GM18868 (cell line): ENCODE results near the gene TSPAN11.

Source experiments
- ATAC-seq: cut with Tn5 transposase; IDR thresholded peaks from one replicate; pipeline ENCODE4 v1.9.1; 2021; ENCODE audit warnings: mild to moderate bottlenecking, moderate library complexity; ENCODE audit not compliant: unreplicated experiment

TSPAN11 gene

DNA sequence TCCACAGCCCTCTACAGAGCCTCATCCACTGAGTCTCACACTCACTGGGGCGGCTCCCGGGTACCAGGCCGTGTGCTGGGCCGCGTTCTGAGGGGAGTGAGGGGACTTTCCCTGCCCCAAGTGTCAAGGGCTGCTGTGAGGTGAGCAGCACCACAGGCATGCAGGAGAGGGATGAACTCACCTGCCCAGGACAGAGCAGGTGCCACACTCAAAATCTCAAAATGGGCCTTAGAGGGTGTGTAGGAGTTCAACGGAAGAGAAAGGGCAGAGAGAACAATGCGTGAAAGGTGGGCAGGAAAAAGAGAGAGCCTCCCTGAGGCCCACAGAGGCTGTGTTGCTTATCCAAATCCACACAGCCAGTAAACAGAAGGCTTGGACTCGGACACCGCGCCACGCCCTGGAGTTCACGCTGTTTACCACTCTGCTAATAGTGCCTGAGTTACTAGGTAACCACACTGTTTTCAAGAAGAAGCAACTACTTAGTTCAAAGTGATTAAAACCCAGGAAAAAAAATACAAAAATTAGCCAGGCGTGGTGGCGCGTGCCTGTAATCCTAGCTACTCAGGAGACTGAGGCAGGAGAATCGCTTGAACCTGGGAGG is 32.7 kb downstream of the TSPAN11 start:
- ATAC-seq: no peak

DNA sequence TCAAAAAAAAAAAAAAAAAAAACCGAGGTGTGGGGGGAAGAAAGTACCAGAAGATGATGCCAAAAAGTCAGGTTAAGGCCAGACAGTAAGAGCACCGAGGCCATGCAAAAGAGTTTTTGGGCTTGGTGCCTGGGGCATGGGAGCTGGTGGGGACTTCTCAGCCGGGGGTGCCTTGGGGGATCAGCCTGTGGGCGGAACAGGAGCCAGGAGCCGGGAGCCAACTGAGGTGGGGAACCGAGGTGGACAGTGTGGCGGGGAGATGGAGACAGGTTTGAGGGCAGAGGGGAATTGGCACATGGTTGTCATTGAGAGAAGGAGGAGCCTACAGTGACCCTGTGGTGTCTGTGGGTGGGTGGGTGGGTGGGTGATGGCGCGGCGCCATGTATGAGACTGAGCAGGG is 33.2 kb downstream of the TSPAN11 start:
- ATAC-seq: no peak

GRCh38 chr12:30961030-30961429 is 34.5 kb downstream of the TSPAN11 start:
- no peak for ATAC-seq

DNA sequence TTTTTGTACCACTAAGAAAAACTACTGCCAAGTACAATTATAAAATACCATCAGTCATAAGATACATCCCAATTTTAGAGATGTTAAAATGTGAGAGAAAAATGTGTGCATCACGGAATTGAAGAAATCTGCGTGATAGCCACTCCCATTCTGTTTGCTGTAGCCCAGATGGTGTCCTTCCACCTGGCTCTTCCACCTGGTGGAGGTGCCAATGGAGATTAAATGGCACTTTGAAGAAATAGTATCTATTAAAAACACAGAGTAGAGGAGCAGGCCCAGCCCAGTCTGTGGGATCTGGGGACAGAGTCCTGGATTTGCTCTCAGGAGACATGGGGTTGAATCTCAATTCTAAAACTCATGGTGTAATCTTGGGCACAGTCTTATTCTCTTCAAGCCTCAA is 35.5 kb downstream of the TSPAN11 start:
- no peak for ATAC-seq

DNA sequence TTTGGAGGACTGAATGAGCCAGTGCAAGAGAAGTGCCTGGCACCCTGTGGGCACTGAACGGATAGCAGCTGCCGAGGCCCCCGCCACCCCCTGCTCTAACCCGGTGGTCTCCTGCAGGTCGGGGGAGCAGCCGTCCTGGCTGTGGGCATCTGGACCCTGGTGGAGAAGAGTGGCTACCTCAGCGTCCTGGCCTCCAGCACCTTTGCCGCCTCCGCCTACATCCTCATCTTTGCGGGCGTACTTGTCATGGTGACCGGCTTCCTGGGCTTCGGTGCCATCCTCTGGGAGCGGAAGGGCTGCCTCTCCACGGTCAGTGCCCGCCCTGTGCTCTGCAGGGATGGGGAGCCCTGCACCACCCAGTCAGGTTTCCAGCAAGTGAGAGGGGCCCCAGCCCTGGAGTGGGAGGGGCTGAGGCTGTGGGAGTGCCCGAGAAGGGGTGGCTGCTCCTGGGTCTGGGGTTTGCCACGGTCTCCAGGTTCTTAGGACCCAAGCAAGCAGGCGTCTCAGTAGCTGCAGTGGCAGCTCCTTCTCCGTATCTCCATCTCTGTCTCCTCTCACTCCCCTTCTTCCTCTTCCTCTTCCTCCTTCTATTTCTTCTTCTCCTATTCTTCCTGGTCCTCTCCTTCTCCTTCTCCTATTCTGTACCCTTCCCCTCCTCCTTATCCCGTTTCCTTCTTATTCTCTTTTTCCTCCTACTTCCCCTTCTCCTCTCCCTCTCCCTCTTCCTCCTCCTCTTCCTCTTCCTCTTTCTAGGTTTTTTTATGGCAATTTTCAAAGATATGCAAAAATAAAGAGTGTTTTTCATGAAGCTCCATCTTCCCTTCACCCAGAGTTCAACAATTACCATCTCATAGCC is 37.4 kb downstream of the TSPAN11 start:
- no peak for ATAC-seq

DNA sequence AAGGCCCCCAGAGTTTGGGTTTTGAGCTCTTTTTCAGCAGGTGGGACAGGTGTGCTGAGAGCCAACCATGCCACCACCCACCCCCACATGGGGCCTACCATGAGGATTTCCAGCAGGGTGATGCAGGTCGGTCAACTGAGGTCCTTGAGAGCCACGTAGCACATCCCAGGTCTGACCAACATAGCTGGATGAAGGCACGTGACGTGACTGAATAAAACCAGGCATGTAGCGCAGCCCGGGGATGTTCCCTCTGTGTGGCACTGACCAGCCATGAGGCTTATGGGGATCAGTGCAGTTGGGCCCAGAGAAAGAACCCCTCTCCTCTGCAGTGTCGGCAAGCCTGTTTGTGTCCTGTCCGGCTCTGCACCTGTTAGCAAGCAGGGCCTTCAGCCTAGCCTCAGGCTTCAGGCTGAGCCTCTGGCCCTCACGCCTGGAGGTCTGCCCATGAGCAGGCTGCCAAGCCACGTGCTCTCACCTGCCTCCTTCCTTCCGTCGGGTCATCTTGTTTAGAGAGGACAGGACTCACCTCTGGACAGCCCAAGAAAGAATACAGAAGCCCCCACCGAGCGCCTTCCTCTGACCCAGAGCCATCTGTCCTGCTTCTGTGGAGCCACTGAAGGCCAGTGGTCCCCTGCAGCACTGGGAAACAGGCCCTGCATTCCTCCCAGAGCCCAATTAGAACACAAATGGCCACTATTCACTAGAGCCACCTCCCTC is 38.5 kb downstream of the TSPAN11 start:
- ATAC-seq: no peak

DNA sequence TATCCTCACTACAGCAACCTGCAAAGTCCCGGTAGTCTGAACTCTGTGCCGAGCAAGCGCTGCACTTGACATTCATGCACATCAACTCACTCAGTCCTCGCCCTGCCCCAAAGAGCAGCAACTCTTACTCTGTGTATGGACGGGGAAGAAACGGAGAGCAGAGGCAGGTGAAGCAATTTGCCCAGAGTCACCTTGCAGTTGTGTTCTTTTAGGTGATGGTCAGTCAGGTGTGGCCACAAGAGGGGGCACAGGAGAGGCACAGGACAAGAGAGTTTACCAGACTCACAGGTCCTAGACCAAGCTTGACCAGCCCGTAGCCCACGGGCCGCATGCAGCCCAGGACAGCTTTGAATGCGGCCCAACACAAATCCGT is 39.1 kb downstream of the TSPAN11 start:
- ATAC-seq: no peak

DNA sequence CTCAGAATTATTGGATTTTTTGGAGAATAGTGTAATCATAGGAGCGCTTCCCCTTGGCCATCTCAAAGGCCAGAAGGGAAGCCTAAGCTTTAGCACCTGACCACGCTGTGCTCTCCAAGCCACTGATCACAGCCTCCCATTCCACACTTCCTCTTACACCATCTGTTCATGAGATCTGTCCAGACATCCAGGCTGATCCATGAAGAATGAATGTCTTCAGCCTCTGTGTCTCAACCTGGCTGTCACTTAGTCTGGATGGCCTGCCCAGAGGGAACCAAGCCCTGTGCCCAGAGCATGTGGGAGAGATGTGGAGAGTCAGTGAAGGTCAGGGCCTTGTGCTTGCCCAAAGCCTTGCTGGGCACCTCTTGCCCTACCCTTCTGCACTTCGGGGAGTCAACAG is 40.5 kb downstream of the TSPAN11 start:
- ATAC-seq: no peak

GRCh38 chr12:30968211-30968610 is 41.7 kb downstream of the TSPAN11 start:
- ATAC-seq: no peak

DNA sequence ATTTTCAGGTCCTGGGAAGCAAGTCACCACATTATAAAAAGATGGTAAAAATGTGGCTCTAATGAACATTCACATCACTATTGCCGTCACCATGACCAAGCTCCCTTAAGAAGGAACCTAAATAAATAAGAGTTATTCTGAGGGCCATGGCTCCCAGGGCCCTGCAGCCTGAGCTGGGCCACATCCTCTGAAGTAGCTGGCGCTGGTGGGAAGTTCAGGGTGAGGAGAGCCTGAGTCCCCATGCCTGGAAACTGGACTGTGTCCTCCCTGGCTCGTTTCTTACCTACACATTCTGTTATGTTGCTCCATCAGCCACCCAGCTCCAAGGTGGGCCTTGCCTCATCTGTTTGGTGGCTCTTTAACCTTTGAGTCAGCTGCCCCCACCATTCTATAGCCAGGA is 42.5 kb downstream of the TSPAN11 start:
- ATAC-seq: no peak

GRCh38 chr12:30969606-30970395 is 43.3 kb downstream of the TSPAN11 start:
- no peak for ATAC-seq

DNA sequence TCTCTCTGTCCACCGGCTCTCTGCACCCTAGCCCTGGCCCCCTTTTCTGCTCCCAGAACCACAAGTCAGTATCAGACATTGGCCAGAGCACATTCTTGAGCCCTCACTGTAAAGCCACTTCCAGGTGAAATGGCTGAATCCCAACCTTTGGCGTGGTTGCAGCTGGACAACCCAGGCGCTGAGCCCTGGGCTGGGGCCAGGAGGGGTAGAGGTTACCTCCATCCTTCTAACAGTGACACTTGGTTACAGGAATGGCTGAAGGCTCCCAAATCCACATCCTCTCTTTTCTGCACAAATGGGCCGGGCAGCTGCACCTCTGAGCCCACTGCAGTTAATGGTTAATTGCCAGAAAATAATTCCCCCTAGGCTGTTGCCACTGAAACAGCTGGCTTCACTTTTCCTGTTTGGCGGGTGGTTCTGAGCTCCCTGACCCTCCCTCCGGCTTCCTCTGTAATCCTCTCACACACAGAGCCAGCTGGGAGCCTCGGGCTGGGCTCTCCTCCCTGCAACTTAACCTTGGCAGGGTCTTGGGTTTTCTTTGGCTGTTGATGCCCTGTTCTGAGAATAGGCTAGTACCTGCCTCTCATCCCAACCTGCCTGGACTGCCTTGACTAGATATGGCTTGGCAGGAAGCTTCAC is 44.1 kb downstream of the TSPAN11 start:
- ATAC-seq: no peak

DNA sequence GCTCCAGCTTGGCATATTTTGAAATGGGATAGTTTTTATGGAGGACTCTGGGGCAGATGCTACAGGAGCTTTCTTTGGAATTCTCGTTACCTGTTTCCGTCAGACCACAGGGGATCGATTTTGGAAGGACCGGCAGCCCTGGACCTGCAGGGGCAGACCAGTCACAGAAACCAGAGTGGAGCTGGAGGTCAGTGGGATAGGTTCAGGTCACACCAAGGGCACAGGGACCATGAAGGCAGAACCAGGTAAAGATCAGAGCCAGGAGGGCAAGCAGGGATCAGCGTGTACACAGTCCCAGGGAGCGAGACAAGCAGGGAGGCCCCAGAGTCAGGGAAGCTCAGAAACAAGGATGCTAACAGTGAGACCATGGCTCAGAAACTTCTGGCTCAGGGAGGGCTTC is 45.5 kb downstream of the TSPAN11 start:
- ATAC-seq: no peak

DNA sequence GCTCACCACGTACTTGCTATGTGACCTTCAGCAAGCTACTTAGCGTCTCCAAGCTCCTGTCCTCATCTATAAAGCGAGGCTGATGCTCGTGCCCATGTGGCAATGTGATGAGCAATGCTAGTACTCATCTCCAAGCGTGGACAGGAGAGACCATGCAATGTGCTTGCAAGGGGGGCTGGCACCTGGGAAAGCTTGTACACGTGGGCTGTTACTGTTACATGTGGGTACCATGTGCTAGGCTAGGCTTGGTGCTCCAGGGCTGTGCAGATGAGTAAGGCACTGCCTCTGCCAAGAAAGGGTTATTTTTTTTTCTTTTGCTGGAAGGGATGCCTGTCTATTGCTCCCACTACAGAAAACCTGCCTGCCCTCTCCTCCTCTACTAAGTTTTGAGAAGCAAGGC is 46.6 kb downstream of the TSPAN11 start:
- ATAC-seq: no peak

DNA sequence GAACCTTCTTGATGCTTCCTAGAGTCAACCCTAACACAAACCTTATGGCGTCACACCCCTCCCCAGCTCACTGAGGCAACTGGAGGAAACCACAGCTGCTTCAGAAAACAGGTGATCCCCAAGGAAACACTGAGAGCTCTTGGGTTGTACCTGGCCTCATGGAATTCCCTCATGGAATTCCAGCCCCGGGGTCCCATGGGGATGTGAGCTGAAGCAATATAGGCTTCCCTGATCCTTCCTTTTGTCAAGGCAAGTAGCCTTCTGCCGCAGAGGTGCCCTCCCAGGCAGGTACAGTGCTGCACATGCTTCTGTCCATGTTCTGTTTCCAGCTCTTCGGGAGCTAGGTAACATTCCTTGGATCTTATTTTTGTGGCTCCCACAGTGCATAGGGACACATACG is 47.3 kb downstream of the TSPAN11 start:
- no peak for ATAC-seq

GRCh38 chr12:30974746-30975500 is 48.4 kb downstream of the TSPAN11 start:
- ATAC-seq: no peak

DNA sequence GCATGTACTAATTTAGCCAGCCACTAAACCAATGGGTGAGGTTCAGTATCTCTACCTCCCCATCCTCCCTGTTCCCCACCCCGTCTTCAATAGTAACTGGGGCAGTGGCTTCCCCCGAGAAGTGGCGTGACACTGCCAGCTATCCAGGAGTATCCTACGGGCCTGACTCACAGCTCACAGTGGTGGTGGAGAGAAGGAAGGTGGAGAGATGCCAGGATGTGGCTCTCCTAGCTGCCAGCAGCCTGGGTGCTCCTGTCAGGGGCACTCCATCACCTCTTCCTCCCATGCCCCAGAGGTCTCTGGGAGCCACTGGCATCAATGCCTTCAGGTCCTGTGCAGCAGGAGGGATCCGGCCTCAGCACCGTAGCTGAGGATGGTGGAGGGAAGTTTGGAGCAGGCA is 49.0 kb downstream of the TSPAN11 start:
- no peak for ATAC-seq

DNA sequence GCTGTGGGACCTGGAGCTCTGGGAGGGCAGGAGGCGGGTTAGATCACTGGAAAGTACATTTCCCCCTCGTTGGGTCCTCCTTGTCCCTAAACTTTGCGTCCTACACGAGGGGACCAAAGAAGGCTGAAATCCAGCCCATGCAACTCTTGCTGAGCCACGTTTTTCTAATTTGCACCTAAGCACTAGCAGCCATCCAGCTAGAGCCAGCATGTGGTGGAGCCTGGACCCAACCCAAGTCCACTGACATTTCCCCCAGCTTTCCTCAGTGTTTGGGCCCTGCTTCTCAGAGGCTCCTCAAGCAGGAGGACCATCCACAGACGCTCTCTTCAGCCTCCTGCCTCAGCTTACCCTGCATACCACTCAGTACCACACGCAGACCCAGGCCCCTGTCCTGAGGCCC is 49.7 kb downstream of the TSPAN11 start:
- ATAC-seq: no peak

- ATAC-seq: no peak
Observed at GRCh38 chr12:30977124-30977523, 50.6 kb downstream of the TSPAN11 start.
